Frontal cortex (tissue), 4 donors: Measurements from ENCODE around the gene PRCP. TPM values are rescaled to one million over a fixed set of nuclear protein-coding genes. Genes with fewer than 3 reads are reported as not detected.
"Not testable (repeated sequence)": the region's sequence is repeated elsewhere in the genome, so short reads cannot be mapped to it uniquely, and the experiment has no call there.

Experiments
- DNase-seq, 2 donors: peaks; one replicate each; pipeline ENCODE4 v3.0.0; 2012; ENCODE audit warnings: low spot score in 2 of 2
- FAIRE-seq: peaks from 2 replicates; lab custom pipeline; 2012; peaks lifted over from hg19 to GRCh38; lab: Jason Lieb, UNC
- total RNA-seq: library from RNA; depleted of rRNA; stranded (reverse); fragments of >200 nt; gene quantifications from one replicate; pipeline ENCODE4 v1.2.3, GENCODE V29; 2014
- donor health status: control.
- donor health status: control.
- donor health status: control.

Gene PRCP
- total RNA-seq, 1 donor from 2014 or later: 28.1 TPM

DNA sequence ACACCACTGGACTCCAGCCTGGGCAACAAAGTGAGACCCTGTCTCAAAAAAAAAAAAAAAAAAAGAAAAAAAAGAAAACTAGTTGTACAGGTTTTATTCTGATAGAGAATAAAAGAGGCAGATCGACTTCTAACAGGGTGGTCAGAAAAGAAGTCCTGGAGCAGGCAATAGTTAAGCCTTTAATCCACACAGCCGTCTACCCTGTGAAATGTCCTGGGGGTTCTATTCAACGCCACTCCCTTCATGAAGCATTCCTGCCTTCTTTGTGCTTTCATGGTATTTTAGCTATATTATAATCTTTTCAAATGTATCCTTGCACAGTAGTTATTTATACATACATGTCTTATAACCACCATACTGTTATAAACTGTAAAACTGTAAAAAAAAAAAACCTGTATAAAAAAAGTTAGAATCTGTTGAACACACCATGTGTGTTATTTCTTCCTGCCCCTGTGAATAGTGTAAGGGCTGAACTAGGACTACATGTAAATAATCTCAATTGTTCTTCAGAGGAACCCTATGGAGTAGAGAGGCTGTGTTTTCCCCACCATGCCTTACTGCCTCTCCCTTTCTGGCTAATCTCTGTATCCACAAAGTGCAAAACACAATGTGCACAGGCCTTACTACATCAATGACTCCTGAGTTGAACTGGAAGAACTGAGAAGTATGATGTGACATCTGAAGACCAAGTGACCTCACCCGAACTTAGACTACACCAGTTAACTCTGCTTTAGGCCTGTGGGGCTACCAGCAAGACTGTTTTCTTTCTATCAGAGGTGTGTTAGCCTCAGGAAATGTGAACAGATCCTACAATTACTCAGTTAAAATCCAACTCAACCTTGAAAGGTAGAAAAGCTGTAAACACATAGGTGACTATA lies 25.3 kb downstream of the PRCP start:
- FAIRE-seq (no peak), DNase-seq (no peak)

DNA sequence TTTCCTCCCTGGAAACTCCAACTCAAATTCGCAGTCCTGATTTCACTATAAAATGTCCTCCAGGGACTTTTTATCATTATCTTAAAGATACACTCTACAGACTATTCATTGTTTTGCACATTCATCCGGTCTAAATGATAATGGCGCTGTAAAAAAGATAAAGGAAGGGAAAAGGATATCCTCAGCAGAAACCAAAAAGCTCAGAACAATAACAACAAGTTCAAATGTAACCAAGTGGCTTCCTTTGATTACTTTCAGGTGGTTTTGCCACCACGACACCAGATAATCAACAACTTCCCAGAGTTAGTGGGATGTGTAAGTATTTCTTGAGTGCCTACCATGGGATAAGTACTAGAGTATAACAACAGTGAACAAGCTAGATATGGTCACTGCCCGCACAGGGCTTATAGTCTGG lies 26.3 kb downstream of the PRCP start:
- FAIRE-seq: no peak

DNA sequence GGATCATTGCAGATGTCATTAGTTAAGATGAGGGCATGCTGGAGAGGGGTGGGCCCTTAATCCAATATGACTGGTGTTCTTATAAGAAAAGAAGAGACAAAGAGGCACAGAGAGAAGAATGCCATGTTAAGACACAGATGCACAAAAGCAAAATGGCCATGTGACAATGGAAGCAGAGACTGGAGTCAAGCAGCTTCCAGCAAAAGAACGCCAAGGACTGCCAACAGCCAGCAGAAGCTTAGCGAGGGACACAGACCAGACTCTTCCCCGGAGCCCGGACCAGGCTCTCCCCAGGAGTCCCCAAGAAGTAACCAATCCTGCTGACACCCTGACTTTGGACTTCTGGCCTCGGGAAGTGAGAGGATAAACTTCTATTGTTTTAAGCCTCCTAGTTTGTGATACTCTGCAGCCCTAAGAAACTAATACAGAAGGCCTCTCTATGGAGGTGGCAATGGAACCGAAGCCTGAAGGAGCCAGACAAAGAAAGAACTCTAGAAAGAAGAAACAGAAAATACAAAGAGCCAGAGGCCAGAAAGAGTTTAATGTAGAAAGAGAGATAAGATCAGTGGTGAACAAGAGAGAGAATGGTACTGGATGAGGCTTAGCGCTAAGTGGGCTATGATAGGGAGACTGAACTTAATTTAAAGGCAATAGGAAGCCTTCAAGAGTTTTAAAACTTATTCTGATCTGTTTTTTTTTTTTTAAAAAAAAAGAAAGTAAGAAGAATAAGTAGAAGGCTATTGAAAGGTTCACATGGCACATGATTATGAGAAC lies 27.7 kb downstream of the PRCP start:
- no peak for DNase-seq
- FAIRE-seq: no peak

More for the DNA sequence above, 26.3 kb downstream of the PRCP start:
- DNase-seq: no peak

GRCh38 chr11:82871646-82872045 lies 28.6 kb downstream of the PRCP start:
- no peak for FAIRE-seq

DNA sequence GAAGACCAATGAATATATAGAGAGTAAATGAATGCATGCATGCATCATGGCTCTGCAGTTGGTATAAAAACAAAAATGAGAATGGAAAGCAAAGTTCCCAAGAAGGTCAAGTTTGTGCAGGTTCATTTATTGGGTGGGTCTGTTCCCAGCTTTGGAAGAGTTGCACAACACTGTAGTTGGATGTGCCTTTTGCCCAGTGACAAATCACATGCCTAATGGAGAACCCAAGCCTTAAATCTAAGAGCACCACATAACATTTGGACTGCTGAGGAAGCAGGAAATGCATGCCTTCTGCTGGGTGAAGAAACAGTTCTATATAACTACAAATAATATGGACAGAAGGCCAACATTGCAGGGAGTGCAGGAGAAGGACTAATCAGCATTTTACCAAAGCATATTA lies 30.6 kb downstream of the PRCP start:
- FAIRE-seq (no peak), DNase-seq (no peak)

More at GRCh38 chr11:82871646-82872045, 28.6 kb downstream of the PRCP start:
- no peak for DNase-seq

DNA sequence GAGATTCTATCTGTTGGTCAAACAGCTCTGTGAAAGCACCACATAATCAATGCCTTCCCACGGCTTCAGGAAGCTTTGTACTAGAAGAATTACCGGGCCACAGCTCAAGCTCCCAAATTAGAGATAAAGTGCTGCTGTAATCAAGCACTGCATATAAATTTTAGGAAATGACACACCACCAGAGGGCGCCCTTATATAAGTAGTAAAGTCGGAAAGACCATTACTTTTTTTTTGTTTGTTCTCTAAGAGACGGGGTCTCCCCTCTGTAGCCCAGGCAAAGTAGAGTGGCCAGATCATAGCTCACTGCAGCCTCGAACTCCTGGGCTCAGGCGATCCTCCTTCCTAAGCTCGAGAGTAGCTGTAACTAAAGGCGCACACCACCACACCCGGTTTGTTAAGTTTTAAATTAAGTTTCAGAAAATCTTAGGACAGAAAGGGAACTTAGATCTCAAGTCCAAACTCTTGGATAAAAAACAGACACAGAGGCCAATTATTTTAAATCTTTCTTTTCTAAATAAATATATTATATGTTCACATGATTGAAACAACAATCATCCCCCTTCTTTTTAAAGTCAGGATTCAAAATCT lies 32.6 kb downstream of the PRCP start:
- DNase-seq (peak in 1 of 2 donors; percentile 36), FAIRE-seq (no peak)

DNA sequence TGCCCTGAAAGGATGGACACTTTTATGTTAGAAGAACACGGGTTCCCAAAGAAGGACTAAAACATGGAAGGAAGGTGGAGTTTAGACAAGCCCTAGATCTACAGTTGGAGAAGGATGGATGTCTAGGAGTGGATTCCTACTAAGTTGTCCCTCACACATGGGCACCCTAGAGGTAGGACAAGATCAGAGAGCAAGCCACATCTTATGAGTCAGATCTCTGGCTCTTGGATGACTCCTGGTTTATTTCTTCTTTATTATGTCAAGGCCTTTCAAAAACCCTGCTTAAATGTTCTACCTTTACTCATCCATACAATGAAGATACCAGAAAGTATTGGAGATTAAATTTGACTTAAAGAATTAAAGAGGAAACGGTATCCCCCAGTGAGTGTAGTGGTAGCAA lies 34.4 kb downstream of the PRCP start:
- DNase-seq: no peak
- no peak for FAIRE-seq

DNA sequence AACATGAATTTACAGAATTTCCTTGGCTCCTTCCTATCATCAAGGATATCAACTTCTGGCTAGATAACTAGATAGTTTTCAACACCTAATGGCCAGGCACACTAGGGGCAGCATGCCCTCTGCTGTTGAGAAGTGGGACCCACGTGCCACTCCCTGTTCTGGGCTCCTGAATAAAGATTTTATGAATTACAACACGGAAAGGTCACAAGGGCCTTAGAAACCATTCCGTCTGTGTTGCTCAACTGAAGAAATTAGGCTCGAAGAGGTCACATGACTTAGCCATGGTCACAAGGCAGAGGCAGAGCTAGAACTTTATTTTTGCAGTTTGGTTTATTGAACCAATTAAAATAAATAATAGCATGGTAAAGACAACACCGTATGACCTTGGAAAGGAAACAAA lies 36.0 kb downstream of the PRCP start:
- DNase-seq (peak; percentile 28 to 34), FAIRE-seq (no peak)

DNA sequence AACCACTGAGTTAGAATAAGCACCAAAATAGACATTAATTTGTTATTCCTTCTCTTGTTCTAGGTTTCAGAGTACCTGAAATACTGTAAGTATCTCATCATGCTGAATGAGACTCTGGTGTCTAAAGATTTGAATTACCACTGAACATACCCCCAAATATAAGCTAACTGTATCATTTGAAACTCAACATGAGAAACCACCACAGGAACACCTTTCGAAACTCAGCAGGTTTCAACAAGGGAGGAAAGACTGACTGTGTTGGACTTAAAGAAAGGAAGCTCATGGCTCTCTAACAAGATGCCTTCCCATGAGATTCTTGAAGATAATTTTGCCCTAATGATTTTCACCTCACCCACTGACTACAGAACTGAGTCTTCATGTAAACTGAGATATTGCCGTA lies 37.0 kb downstream of the PRCP start:
- no peak for FAIRE-seq
- DNase-seq: no peak

- DNase-seq (no peak), FAIRE-seq (no peak)
Observed at GRCh38 chr11:82862379-82862778, 37.9 kb downstream of the PRCP start.

DNA sequence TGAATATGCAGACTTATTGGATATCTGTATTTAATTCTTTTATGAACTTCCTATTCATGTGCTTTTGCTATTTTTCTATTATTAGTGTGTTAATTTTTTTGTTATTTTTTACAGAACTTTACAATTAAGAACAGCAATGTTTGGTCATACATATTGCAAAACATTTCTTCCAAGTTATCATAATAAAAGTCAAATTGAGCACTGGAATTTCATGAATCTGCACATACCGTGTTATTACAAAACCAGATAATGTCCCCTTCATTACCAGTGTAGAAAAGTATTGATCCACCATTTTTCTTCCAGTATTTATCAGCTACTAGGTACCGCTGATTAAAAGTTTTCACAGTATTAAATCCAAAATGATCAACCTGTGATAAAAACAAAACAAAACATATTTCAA lies 40.5 kb downstream of the PRCP start:
- no peak for DNase-seq
- peak; percentile 44 for FAIRE-seq

DNA sequence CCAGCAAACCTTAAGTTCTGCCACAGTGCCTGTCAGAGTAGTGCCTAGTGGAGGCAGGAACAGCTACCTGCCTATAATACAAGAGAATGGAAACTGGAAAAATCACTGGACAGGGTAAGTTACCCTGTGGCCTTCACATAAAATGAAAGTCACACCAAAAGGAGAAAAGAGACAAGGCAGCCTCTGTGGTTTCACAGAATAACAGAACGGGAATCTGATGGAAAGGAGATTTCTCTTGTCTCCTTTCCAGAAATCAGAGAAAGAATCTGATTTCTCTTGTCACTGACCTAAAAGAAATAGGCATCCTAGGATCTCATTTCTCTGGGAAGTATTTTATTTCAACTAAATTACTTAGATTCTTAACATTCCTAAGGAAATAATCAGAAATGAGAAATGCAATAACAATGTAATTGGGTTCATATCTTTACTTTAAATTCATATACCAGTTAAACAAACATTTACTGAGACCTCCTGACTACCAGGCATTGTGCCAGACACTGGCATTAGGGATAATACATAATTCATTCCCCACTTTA lies 41.6 kb downstream of the PRCP start:
- DNase-seq: no peak
- FAIRE-seq: no peak

DNA sequence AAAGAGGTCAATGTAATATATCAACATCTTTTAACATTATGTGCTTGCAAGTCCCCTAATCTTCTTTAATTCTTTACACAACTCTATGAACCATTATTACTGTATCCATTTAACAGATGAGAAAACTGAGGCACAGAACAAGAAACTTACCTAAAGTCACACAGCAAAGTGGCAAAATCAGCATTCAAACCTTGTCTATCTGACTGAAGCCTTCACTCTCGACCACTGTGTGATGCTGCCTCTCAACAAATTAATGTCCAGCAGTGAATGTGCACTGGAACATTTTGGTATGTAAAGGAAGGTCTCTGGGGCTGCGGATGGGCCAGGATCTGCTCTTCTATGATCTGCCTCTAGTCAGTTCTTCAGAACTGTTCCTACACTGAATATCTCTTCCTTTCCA lies 42.1 kb downstream of the PRCP start:
- DNase-seq: no peak
- no peak for FAIRE-seq

DNA sequence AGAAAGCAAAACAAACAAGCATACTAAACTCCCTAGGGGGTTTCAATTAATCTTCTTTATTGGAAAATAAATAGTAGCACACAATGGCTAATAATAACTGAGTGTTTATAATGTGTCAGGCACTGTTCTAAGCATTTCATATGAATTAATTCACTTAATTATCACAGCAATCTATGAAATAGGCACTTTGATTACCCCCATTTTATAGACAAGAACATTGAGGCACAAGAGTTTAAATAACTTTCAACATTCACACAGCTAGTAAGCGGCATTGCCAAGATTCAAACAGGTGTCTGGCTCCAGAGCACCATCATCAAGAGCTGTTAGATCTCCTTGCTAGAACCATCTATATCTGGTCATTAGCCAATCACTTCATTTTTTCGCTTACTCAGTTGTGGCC lies 43.1 kb downstream of the PRCP start:
- DNase-seq: no peak
- no peak for FAIRE-seq

- FAIRE-seq (no peak), DNase-seq (no peak)
Observed at GRCh38 chr11:82855616-82856015, 44.6 kb downstream of the PRCP start.

GRCh38 chr11:82854916-82855315 lies 45.3 kb downstream of the PRCP start:
- DNase-seq, FAIRE-seq: not testable (repeated sequence)

DNA sequence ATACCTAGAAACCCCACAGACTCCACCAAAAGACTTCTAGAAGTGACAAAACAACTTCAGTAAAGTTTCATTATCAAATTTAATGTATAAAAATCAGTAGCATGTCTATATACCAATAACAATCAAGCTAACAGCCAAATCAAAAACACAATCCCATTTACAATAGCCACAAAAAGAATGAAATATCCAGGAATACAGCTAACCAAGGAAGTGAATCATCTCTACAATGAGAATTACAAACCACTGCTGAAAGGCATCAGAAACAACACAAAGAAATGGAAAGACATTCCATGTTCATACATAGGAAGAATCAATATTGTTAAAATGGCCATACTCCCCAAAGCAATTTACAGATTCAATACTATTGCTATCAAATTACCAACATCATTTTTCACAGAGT lies 46.0 kb downstream of the PRCP start:
- DNase-seq: no peak
- no peak for FAIRE-seq

- DNase-seq: no peak
- no peak for FAIRE-seq
Observed at GRCh38 chr11:82848829-82849228, 51.4 kb downstream of the PRCP start.

- no peak for FAIRE-seq
- no peak for DNase-seq
Observed at GRCh38 chr11:82845356-82846353, 54.6 kb downstream of the PRCP start.
